ENCODE measurements around the gene PEX7.

The PEX7 gene

GRCh38 chr6:136952714-136953260, 130.4 kb downstream of the PEX7 start:
- Histone ChIP-seq H3K9ac (ENCODE audit: low read depth, low read length, poor library complexity, severe bottlenecking) (no peak overlapping the region), H2AFZ (ENCODE audit: low read length) (no peak overlapping the region), H3K36me3 (ENCODE audit: insufficient read depth, low read length) (no peaks in the 10 kb centered on the region), H3K27me3 (ENCODE audit: insufficient read depth, low read length, poor library complexity, severe bottlenecking) (peaks cover 5% of the 10 kb centered on the region), H3K4me2 (ENCODE audit: low read depth, low read length, poor library complexity, severe bottlenecking) (no peak overlapping the region), H3F3A (ENCODE audit: low read depth) (no peaks in the 10 kb centered on the region), H3K9me2 (replicated peaks; ENCODE audit: low read depth, low read length) (no peaks in the 10 kb centered on the region), H3K4me3 (ENCODE audit: low read length, poor library complexity, severe bottlenecking) (no peak overlapping the region), H3K4me1 (ENCODE audit: insufficient read depth, low read length, poor library complexity, severe bottlenecking) (no peaks in the 10 kb centered on the region), H4K20me1 (ENCODE audit: insufficient read depth, low read length, poor library complexity, severe bottlenecking) (no peaks in the 10 kb centered on the region), H3K79me2 (ENCODE audit: insufficient read depth, low read length) (no peaks in the 10 kb centered on the region), H3K9me3 (ENCODE audit: insufficient read depth, low read depth, low read length) (no peaks in the 10 kb centered on the region)
- no peak for TF ChIP-seq EZH2phosphoT487 (IDR thresholded peaks at IDR 0.05; ENCODE audit: borderline replicate concordance)
- TF ChIP-seq, protein P1, sequence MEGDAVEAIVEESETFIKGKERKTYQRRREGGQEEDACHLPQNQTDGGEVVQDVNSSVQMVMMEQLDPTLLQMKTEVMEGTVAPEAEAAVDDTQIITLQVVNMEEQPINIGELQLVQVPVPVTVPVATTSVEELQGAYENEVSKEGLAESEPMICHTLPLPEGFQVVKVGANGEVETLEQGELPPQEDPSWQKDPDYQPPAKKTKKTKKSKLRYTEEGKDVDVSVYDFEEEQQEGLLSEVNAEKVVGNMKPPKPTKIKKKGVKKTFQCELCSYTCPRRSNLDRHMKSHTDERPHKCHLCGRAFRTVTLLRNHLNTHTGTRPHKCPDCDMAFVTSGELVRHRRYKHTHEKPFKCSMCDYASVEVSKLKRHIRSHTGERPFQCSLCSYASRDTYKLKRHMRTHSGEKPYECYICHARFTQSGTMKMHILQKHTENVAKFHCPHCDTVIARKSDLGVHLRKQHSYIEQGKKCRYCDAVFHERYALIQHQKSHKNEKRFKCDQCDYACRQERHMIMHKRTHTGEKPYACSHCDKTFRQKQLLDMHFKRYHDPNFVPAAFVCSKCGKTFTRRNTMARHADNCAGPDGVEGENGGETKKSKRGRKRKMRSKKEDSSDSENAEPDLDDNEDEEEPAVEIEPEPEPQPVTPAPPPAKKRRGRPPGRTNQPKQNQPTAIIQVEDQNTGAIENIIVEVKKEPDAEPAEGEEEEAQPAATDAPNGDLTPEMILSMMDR (conservative IDR thresholded peaks at IDR 0.05; ENCODE audit: low read length): no peak

DNA sequence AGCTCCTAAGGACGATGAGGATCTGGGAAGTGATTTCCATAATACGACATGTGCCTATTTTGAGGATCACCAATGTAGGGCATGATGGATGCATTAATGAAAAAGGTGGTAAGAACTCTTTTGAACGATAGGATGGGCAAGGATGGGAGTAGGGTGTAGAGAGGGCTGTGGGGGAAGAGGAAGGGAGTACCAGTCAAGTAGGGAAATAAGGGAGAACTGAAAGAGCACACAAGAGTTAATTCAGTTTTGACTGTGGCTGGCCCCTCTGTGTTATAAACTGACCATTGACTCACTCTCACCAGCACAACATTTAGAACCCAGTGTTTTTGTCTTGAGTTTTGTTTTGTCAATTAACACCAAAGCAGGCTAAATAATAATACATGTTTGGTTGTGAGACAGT, 132.7 kb downstream of the PEX7 start:
- H3K4me1 ChIP-seq (ENCODE audit: insufficient read depth, low read length, poor library complexity, severe bottlenecking): no peaks in the 10 kb centered on the region
- H4K20me1 ChIP-seq (ENCODE audit: insufficient read depth, low read length, poor library complexity, severe bottlenecking): no peaks in the 10 kb centered on the region
- H3F3A ChIP-seq (ENCODE audit: low read depth): no peaks in the 10 kb centered on the region
- H3K27me3 ChIP-seq (ENCODE audit: insufficient read depth, low read length, poor library complexity, severe bottlenecking): peaks cover 5% of the 10 kb centered on the region
- TF ChIP-seq EZH2phosphoT487 (IDR thresholded peaks at IDR 0.05; ENCODE audit: borderline replicate concordance): no peak
- TF ChIP-seq, protein P1 (conservative IDR thresholded peaks at IDR 0.05; ENCODE audit: low read length): no peak
- no peak overlapping the region for H3K9ac ChIP-seq (ENCODE audit: low read depth, low read length, poor library complexity, severe bottlenecking)
- H3K9me2 ChIP-seq (replicated peaks; ENCODE audit: low read depth, low read length): no peaks in the 10 kb centered on the region
- H3K79me2 ChIP-seq (ENCODE audit: insufficient read depth, low read length): no peaks in the 10 kb centered on the region
- H3K4me3 ChIP-seq (ENCODE audit: low read length, poor library complexity, severe bottlenecking): no peak overlapping the region
- H2AFZ ChIP-seq (ENCODE audit: low read length): no peak overlapping the region
- no peak overlapping the region for H3K4me2 ChIP-seq (ENCODE audit: low read depth, low read length, poor library complexity, severe bottlenecking)
- H3K9me3 ChIP-seq (ENCODE audit: insufficient read depth, low read depth, low read length): no peaks in the 10 kb centered on the region
- H3K36me3 ChIP-seq (ENCODE audit: insufficient read depth, low read length): no peaks in the 10 kb centered on the region

DNA sequence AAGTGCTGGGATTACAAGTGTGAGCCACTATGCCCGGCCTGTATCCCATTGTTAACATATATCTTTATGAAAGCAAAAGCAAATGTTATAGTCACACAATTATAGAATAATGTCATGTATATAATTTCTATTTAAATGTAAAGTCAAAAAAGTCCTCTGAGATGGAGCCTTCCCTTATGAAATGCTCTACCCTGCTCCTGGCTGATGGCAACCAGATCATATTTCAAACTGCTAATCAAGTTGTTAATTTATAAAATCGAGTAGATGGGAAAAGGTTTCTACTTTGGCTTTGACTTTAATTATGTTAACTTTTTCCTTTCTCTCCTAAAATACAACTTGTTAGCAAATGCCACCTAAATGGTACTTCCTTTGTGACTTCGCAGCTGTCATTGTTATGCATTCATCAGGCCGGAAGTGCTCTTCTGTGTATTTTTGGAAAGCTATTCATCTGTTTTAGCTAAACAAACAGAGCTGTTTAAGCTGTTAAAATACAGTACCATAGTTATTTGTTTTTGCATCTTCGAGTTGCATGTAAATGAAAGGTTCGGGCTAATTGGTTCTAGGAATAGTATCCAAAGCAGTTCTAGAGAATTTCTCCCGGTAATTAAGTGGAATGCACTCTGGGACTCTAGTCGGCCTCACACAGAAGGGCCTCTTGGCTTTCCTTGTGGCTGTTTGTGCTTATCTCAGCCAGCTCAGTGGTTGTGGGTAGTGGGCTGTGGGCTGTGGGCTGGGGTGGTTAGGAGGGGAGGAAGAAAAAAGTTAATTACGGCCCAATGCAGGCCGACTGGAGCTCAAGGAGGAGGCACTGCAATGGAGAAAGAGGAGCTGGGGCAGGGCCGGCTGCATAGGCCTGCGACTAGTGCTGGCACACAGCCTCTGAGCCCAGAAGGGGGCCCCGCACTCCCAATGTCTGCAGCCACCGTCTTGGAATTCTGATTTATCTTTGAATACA, 134.5 kb downstream of the PEX7 start:
- no peaks in the 10 kb centered on the region for H3F3A ChIP-seq (ENCODE audit: low read depth)
- no peaks in the 10 kb centered on the region for H3K36me3 ChIP-seq (ENCODE audit: insufficient read depth, low read length)
- H3K4me1 ChIP-seq (ENCODE audit: insufficient read depth, low read length, poor library complexity, severe bottlenecking): no peaks in the 10 kb centered on the region
- H3K9me3 ChIP-seq (ENCODE audit: insufficient read depth, low read depth, low read length): no peaks in the 10 kb centered on the region
- H3K4me2 ChIP-seq (ENCODE audit: low read depth, low read length, poor library complexity, severe bottlenecking): no peak overlapping the region
- no peak overlapping the region for H3K4me3 ChIP-seq (ENCODE audit: low read length, poor library complexity, severe bottlenecking)
- no peak overlapping the region for H3K9ac ChIP-seq (ENCODE audit: low read depth, low read length, poor library complexity, severe bottlenecking)
- no peak for TF ChIP-seq EZH2phosphoT487 (IDR thresholded peaks at IDR 0.05; ENCODE audit: borderline replicate concordance)
- TF ChIP-seq, protein P1 (conservative IDR thresholded peaks at IDR 0.05; ENCODE audit: low read length): no peak
- no peaks in the 10 kb centered on the region for H3K9me2 ChIP-seq (replicated peaks; ENCODE audit: low read depth, low read length)
- no peaks in the 10 kb centered on the region for H4K20me1 ChIP-seq (ENCODE audit: insufficient read depth, low read length, poor library complexity, severe bottlenecking)
- peaks cover 5% of the 10 kb centered on the region for H3K27me3 ChIP-seq (ENCODE audit: insufficient read depth, low read length, poor library complexity, severe bottlenecking)
- no peaks in the 10 kb centered on the region for H3K79me2 ChIP-seq (ENCODE audit: insufficient read depth, low read length)
- no peak overlapping the region for H2AFZ ChIP-seq (ENCODE audit: low read length)

Measured in Loucy (cell line).